ENCODE measurements around the gene ACAP1. TPM values are rescaled to one million over a fixed set of nuclear protein-coding genes. Genes with fewer than 3 reads are reported as not detected.

The ACAP1 gene, protein sequence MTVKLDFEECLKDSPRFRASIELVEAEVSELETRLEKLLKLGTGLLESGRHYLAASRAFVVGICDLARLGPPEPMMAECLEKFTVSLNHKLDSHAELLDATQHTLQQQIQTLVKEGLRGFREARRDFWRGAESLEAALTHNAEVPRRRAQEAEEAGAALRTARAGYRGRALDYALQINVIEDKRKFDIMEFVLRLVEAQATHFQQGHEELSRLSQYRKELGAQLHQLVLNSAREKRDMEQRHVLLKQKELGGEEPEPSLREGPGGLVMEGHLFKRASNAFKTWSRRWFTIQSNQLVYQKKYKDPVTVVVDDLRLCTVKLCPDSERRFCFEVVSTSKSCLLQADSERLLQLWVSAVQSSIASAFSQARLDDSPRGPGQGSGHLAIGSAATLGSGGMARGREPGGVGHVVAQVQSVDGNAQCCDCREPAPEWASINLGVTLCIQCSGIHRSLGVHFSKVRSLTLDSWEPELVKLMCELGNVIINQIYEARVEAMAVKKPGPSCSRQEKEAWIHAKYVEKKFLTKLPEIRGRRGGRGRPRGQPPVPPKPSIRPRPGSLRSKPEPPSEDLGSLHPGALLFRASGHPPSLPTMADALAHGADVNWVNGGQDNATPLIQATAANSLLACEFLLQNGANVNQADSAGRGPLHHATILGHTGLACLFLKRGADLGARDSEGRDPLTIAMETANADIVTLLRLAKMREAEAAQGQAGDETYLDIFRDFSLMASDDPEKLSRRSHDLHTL
- 4.2 TPM for polyA plus RNA-seq (2013, experiment 1 of 2; ENCODE audit: insufficient read length)
- 3.0 TPM for polyA plus RNA-seq (2013, experiment 2 of 2; ENCODE audit: insufficient read length)

DNA sequence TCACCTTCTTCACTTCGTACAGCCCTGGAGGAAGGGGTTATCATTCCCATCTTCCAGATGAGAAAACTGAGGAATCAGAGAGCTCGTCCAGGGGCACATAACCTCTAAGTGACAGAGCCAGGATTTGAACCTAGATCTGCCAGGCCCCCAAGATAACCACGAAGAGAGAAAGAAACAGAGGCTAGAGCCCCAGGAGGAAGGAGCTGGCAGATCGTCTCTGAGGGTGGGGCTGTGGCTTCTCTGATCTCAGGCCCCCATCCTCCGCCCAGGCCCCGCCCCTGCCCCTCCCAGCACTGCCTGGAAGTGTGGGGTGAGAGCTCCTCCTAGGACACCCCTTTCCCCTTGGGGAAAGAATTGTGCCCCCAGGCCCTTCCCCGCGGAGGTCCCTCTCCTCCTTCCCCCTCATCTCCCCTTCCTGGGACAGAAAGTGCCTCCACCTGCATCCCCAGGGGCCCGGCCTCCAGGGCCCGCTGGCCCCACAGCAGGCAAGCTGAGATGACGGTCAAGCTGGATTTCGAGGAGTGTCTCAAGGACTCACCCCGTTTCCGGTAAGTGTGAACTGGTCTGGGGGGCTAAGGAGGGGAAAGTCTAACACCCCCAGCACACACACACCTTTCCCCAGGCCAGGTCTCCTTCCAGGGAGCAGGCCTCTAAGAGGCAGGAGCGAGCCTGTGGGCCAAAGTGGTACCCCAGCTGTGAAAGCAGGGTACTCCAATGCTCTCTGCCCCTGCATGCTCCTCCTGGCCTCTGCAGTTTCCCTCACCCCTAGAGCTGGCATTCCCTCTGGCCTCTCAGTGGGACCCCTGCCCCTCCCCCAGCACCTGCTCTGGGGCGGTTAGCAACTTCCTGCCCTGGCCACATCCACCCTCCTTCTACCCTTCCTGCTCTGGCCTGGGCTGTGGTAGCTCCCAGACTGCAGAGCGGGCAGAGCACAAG is at the start of gene ACAP1:
Gene ACAP1, plus strand, starts transcription at position 290 of the 936 bp plus-strand sequence. Its CDS starts 206 bp downstream, at position 496.
- no peak for DNase-seq

DNA sequence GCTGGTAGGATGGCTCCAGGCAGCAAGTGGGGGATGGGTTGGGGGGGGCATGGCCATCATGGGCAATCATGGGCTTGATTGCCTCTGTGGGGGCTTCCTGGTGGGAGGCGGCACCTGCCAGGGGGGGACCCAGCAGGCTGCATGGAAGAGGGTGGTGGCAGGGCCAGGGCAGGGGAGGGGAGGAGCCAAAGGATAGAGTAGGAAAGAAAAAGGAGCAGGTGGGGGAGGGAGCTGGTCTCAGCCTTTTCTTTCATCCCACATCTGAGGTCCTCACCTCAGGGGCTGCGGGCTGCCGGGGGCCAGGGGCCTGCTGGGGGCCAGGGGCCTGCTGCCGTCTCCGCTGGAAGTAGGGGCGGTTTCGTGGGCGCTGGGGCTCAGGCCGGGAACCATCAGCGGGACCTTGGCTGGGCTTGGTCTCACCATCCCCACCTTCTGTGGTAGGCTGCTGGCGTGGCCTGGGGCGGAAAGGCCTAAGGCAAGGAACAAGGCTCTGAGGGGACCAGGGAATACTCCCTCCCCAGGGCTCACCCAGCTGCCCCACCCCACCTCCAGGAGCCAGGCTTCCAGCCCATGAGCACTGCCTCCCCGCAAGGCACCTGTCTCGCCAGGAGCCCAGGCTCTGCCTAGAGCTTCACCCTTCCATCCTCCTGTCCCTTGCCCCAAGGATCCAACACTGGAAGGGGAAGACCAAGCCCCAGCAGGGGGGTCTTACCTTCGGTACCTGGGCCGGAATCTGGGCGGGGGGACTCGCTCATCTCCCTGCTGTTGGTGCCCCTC is 46.9 kb upstream of the ACAP1 start:
- no peak for DNase-seq

DNA sequence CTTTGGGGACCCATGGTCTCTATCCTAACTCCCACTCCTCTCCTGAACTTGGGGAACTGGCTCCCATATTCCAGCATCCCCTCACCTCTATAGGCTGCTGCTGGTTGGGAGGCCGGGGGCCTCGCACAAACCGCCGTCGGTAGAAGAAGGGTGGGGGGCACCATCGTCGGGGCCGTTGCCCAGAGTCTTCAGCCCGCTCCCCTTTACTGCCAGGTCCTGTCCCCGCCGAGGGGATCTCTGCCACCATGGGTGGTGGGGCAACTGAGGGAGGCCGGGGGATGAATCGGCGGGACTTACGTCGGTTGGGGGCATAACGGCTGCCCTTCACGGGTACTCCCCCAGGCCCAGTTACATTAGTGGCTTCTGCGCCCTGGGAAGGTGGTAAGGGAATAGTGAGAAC is 46.2 kb upstream of the ACAP1 start:
- no peak for DNase-seq

DNA sequence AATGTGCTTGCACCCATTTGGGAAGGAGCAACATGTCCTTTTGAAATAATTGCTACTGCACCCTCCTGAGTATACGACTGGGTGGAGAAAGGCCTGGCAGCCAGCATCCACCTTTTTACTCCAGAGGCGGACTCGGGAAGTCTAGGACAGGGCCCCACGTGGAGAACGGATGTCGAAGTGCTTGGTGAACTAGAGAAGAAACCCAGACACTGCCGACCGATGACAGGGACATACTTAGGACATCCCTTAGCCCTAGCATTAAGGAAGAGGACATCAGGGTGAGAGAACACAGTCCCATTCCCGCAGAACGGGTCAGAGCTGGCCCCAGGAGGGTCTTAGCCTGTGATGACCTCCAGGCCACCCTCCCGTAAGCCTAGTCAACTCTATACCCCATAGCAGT is 45.6 kb upstream of the ACAP1 start:
- no peak for DNase-seq

DNA sequence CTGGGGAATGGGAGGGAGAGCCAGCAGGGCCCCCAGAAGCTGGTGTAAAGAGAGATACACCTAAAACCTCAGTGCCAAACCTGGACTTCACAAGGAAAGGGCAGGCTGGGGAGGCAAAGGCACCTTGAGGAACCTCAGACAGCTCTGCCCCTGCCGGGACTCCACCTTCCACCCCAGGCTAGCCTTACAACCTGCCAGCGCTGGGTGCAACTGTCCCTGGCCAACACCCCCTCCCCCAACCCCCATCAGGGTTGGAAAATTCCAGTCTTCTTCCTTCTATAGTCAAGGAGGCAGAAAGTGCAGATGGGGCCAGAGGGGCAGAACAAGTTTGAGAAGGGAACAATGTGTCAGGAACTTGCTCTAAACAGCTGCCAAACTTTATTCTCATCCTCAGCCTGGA is 44.1 kb upstream of the ACAP1 start:
- no peak for DNase-seq

DNA sequence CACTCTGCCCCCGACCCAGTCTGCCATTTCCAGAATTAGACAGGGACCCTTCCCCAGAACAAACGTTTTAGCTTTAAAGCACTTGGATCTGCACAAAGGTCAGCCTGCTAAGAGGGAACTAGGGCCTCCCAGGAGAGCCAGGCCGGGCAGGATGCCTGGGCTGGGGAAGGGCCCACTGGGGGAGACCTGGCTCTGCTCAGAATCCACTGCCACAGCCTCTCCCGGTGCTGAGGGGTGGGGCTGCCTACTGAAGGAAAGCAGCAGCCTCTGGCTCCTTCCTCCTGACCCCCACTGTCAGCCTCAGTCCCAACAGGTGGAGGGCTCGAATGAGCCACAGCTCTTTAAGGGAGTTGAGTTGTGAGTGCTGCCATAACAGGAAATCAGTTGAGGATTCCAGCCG is 43.6 kb upstream of the ACAP1 start:
- no peak for DNase-seq

DNA sequence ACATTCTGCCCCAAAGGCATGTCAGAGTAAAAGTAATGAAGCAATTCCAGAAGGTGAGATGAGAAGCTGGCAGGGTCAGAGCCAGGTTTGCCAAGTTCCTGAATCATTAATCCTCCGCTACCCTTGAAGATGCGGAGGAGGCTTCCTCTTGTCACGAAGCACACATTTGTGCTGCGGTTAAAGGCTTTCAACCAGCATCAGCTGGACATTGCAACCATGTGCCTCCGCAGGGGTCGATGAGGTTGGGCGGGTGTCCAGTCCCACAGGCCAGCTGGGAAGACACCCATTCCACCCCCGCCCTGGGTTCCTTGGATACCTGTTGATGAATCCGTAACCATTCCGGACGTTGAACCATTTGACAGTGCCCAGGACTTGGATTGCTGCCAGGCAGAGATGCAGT is 43.2 kb upstream of the ACAP1 start:
- no peak for DNase-seq

DNA sequence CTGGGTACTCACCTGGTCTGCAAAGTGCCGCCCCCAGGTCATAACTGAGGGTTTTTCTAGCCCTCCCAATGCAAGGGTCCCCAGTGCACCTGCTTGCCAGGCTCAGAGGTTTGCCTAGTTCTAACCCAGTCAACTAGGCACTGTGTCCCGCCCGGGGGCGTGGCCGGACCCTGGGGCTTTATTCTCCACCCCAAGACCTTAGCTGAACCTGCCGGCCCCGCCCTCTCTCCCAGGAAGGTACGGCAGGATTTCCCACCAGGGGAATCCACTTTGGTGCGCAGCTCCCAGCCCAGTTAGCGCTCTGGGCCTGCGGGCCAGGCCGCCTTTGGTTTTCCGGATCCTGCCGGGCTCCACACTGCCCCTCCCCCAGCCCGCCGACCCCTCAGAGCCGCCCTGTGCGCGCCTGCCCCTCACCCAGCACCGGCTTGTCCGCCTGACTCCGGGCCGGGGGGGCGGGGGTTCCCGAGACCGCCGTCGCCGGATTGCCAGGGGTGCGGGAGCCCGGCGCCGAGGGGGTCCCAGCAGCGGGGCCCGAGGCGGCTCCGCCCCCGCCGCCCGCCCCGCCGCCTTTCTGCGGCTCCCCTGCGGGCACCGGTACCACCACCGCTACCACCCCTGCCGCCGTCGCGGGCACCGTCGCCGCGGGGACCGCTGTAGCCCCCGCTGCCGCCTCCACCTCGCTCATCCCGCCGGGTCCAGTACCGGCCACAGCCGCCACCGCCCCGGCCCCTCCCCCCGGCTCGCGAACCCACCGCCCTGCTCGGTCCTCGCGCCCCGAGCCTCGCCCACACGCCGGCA is 42.3 kb upstream of the ACAP1 start:
- DNase-seq: no peak

DNA sequence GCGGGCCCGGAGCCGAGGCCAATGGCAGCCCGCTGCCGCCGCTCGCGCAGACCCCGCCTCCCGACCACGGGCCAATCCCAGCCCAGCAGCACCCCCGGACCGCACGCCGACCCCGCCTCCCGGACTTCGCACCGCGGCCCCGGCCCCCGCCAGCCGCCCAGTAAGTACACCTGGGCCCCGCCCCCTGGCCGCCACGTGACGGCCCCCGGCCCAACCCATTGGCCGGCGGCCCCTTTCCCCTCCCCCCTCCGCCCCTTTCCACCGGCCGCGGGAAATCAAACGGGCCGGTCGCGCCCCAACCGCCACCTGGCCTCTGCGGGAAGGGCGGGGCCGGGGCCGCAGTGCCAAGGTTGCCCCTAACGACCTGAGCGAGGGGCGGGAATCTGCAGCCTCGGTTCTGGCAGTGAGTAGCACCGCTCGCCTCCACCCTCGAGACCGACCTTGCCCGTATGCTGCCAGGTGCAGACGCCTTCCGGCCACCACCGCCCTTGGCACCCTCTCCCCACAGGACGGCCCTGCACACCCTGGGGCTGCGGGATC is 41.6 kb upstream of the ACAP1 start, which contains the start of gene YBX2:
Gene YBX2, minus strand, starts transcription at position 26 of the 540 bp plus-strand sequence. CDS start 139 bp downstream, outside the sequence.
- DNase-seq: peak; percentile 27

DNA sequence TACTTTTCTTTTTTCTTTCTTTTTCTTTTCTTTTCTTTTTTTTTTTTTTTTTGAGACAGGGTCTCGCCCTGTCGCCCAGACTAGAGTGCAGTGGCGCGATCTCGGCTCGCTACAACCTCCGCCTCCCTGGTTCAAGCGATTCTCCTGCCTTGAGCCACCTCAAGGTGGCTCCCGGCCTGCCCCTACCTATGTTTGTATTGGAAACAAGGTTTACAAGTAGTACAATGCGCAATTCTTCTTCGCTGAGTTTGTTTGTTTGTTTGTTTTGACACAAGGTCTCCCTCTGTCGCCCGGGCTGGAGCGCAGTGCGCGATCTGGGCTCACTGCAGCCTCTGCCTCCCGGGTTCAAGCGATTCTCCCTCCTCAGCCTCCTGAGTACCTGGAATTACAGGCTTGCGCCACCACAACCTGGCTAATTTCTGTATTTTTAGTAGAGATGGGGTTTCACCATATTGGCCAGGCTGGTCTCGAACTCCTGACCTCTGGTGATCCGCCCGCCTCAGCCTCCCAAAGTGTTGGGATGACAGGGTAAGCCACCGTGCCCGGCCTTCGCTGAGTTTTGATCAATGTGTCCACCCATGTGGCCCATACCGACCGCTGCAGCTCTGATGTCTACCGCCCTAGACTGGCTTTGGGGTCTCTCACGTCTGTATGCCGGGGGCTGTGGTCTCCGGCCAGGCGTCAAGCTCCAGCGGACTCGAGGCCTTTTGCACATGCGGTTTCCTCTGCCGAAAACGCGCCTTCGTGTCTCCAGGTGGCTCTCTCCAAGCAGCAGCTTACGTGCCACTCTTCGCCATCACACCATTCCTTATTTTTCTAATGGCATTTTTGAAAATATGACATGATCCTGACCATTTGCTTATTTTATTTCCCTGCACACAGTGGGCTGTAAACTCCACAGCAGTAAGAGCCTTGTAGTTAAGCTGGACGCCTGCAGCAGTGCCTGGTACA is 40.8 kb upstream of the ACAP1 start:
- DNase-seq: no peak

DNA sequence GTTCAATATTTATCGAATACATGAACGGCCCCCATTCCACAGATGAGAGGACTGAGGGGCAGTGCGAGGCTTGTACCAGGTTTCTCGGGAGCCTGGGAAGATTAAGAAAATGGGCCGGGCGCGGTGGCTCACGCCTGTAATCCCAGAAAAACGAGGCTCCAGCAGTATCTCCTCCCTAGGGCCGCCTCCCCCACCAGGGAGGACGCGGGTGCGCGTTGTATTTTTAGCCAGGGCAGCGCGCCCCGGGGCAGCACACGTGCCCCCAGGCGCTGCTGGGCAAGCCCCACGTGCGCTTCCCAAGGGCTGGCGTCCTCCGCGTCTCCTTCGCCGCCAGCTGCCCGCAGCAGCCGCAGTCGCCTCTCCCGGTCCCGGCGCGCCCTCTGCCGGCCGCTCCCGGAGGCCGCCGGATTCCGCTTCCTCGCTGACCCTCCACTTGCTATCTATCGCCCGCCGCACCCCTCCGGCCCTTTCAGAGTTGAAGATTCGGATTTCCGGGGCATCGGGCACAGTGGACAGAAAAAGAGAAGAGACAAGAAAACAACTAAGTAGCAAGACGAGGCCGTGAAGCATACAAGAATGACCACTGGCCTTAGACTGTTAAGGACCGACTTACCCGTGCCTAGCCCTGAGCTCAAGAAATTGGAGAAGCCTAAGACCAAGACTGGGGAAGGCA is 40.0 kb upstream of the ACAP1 start:
- peak; percentile 72 for DNase-seq

DNA sequence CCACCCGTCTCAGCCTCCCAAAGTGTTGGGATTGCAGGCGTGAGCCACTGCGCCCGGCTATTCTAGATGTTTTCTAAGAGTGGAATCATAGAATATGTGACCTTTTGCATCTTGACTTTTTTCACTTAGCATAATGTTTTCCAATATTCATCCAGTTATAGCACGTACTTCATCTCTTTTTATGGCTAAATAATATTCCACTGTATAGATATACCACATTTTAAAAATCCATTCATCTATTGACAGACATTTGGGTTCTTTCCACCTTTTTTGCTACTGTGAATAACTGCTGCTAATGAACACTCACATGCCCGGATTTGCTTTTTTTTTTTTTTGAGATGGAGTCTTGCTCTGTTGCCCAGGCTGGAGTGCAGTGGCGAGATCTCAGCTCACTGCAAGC is 32.1 kb upstream of the ACAP1 start:
- DNase-seq: no peak

DNA sequence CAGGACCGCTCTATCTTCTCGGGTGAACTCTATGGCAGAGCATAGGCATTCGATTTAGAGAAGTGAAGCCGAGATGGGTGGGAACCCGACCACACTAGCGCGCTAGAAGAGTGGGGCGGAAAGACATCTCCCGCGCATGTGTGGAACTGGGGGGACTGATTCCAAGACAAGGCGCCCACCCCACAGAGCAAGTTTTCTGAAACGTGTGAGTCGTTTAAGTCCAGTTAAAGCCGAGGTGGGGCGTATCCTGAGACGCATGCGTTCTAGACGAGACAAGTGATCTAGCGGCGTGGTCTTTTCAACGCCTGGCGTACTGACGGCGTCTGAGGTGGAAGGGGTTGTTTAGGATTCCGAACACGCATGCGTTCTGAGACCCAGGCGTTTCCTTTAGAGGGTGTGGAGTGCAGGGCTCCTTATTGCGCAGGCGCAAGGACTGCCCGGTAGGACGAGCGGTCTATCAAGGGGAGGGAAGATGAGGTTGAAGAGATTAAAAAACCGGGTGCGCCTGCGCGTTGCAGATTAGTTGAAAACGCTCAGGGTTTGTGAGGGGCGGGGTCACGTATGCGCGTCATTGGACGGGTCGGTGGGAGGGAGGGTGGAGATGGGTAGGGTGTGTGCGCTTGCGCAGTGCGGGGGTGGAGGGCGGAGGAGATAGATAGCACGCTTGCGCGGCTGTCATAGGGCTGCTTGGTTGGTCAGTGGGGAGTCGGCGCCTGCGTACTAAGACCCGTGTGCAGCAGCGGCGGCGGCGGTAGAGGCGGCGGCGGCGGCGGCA is 29.2 kb upstream of the ACAP1 start, which contains the start of gene EIF5A:
Gene EIF5A, plus strand, starts transcription at position 718 of the 775 bp plus-strand sequence. CDS start 2,008 bp downstream, outside the sequence.
- peak; percentile 100 for DNase-seq

DNA sequence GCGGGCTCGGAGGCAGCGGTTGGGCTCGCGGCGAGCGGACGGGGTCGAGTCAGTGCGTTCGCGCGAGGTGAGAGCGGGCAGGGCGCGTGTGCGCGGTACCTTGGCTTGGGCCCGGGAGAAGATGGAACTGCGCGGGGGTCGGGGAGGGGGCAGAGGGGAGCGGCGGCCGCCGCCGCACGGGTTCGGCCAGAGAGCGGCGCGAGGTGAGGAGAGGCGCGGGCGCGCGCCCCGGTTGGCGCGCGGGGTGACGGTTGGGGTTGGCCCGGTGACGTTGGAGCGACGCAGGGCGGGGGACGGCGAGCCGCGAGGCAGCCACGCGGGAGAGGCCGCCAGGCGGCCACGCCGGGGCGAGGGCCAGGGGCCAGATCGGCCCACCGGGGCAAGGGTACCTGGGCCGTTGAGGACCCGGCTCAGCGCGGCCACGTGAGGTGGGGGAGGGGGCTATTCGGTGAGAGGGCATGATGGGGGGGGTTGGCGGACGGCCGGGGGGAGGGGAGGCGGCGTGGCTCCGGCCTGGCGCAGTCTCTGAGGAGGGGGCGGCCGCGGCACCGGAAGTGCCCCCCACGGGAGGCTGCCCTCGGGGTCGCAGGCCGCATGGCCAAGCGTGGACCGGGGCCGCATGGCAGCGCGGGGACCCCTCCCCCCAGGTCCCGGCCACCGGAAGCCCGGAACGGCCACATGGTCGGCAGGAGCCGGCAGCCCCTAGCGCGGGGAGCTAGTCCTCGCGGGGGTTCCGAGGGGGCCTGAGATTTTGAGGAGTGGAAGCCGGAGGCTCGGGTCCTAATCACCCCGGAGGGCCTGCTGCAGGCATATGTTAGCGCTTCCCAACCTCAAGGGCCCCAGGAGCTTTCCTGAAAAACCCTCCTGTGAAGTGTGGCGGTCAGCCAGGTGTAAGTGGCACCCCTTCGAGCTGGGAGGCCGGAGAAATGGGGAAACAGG is 28.4 kb upstream of the ACAP1 start:
- DNase-seq: peak; percentile 31

DNA sequence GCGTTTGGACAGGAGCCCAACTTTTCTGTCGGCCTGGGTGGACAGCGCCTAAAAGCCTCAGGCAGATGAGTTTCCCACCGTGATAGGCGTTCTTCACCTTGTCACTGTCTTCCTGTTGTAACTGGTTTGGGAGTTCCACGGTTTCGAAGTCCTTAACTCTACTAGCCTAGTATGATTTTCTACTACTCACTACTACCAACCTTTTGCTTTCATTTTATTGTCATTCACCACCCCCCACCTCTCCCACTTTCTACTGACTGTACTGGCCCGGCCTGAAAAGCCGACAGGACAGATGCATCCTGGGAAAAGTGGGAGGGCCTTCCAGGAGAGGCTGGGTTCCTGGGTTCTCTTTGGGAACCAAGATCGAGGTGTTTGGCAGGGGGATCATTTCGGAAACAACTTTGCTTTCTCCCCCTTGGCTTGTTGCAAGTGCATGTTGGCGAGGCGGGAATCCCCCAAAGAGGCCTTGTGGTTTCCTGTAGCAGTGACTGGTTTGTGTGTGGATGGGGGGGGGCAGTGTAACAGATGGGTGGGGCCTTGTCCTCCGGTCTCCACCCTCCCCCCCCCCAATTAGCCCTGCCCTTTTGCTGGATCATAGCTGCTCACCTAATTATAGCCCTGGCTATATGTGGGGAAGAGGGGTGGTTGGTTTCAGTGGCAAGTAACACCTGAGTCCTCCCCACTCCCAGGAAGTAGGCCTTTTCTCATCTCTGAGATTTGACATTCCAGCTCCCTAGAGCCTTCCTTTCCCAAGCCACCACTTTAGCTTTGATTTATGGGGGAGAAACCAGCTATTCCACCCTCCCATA is 27.5 kb upstream of the ACAP1 start:
- peak; percentile 76 for DNase-seq

DNA sequence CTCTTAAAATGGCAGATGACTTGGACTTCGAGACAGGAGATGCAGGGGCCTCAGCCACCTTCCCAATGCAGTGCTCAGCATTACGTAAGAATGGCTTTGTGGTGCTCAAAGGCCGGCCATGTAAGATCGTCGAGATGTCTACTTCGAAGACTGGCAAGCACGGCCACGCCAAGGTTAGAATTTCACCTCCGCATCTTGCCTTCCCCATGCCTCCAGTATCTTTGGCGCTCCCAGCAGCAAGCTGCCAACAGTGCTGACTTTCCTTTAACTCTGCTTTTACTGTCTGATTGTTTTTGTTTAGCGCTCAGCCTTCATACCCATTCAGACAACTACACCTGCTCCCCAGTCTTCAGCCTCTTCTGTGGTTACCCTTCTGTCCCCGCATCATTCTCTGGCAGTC is 26.7 kb upstream of the ACAP1 start:
- no peak for DNase-seq

Measured in fibroblast of skin of abdomen (primary cell).